Liver (tissue), 9 donors: ENCODE results near the gene METRN. TPM values are rescaled to one million over a fixed set of nuclear protein-coding genes. Genes with fewer than 3 reads are reported as not detected.

Source experiments
- DNase-seq: peaks from one replicate; pipeline ENCODE4 v3.0.0-alpha.2; 2017; ENCODE audit warnings: low spot score
- H3K27ac ChIP-seq, 2 donors: one replicate each; pipeline ENCODE4 v1.7.0; 2013; ENCODE audit warnings: inconsistent platforms in 2 of 2, low read length in 2 of 2, control low read depth in 1 of 2, low read depth in 1 of 2, mild to moderate bottlenecking in 1 of 2
- H3K27me3 ChIP-seq, 4 donors: one replicate each; pipeline versions ENCODE4 v1.6.1 to v1.7.0; 2013; ENCODE audit warnings: low read length in 3 of 4, inconsistent platforms in 1 of 4, mild to moderate bottlenecking in 1 of 4, moderate library complexity in 1 of 4; ENCODE audit not compliant: control insufficient read depth in 4 of 4, insufficient read depth in 4 of 4
- H3K36me3 ChIP-seq, 4 donors: one replicate each; pipeline versions ENCODE4 v1.6.1 to v1.7.0; 2013; ENCODE audit warnings: low read length in 3 of 4, mild to moderate bottlenecking in 3 of 4, low read depth in 1 of 4, moderate library complexity in 1 of 4; ENCODE audit not compliant: control insufficient read depth in 4 of 4, insufficient read depth in 3 of 4
- H3K4me1 ChIP-seq, 4 donors: one replicate each; pipeline versions ENCODE4 v1.6.1 to v1.7.0; 2013; ENCODE audit warnings: low read length in 3 of 4, mild to moderate bottlenecking in 3 of 4, moderate library complexity in 1 of 4; ENCODE audit not compliant: control insufficient read depth in 4 of 4, insufficient read depth in 4 of 4
- H3K4me3 ChIP-seq, 3 donors: one replicate each; pipeline versions ENCODE4 v1.6.1 to v1.7.0; 2013; ENCODE audit warnings: low read length in 3 of 3, control low read depth in 1 of 3, low read depth in 1 of 3, mild to moderate bottlenecking in 1 of 3
- H3K9ac ChIP-seq, 2 donors: one replicate each; pipeline ENCODE4 v1.7.0; 2013; ENCODE audit warnings: low read length in 2 of 2, mild to moderate bottlenecking in 2 of 2, moderate library complexity in 2 of 2, control low read depth in 1 of 2, low read depth in 1 of 2
- H3K9me3 ChIP-seq, 4 donors: one replicate each; pipeline versions ENCODE4 v1.6.1 to v1.7.0; 2013; ENCODE audit warnings: low read length in 3 of 4; ENCODE audit not compliant: control insufficient read depth in 4 of 4
- ATF3 ChIP-seq: IDR thresholded peaks from 2 replicates; pipeline ENCODE4 v1.6.1; 2016; ENCODE audit warnings: antibody characterized with exemption
- EGR1 ChIP-seq, 2 donors: IDR thresholded peaks; 2 replicates each; pipeline ENCODE4 v1.6.1; 2016 to 2018; ENCODE audit warnings: antibody characterized with exemption in 2 of 2, low read depth in 2 of 2
- FOXA1 ChIP-seq: IDR thresholded peaks from 2 replicates; pipeline ENCODE4 v1.6.1; 2016; ENCODE audit warnings: antibody characterized with exemption
- FOXA2 ChIP-seq: IDR thresholded peaks from 2 replicates; pipeline ENCODE4 v1.6.1; 2016; ENCODE audit warnings: antibody characterized with exemption
- GABPA ChIP-seq, 2 donors: IDR thresholded peaks in 1 of 2; conservative IDR thresholded peaks in 1 of 2; 2 replicates each; pipeline ENCODE4 v1.6.1; 2016; ENCODE audit warnings: antibody characterized with exemption in 2 of 2, mild to moderate bottlenecking in 1 of 2, moderate library complexity in 1 of 2
- HNF4A ChIP-seq, 2 donors: conservative IDR thresholded peaks; 2 replicates each; pipeline ENCODE4 v1.6.1; 2016; ENCODE audit warnings: antibody characterized with exemption in 2 of 2, mild to moderate bottlenecking in 2 of 2
- HNF4G ChIP-seq: IDR thresholded peaks from 2 replicates; pipeline ENCODE4 v1.6.1; 2016; ENCODE audit warnings: antibody characterized with exemption
- JUND ChIP-seq, 2 donors: IDR thresholded peaks; 2 replicates each; pipeline ENCODE4 v1.6.1; 2016; ENCODE audit warnings: antibody characterized with exemption in 2 of 2
- MAX ChIP-seq: IDR thresholded peaks from 2 replicates; pipeline ENCODE4 v1.6.1; 2016; ENCODE audit warnings: antibody characterized with exemption
- NR2F2 ChIP-seq: IDR thresholded peaks from 2 replicates; pipeline ENCODE4 v1.6.1; 2016; ENCODE audit warnings: antibody characterized with exemption
- RAD21 ChIP-seq, 2 donors: IDR thresholded peaks; 2 replicates each; pipeline ENCODE4 v1.6.1; 2016; ENCODE audit warnings: antibody characterized with exemption in 2 of 2, mild to moderate bottlenecking in 2 of 2
- REST ChIP-seq: IDR thresholded peaks from 2 replicates; pipeline ENCODE4 v1.6.1; 2016; ENCODE audit warnings: antibody characterized with exemption, mild to moderate bottlenecking
- RXRA ChIP-seq, 2 donors: IDR thresholded peaks; 2 replicates each; pipeline ENCODE4 v1.6.1; 2017 to 2018; ENCODE audit warnings: antibody characterized with exemption in 2 of 2, mild to moderate bottlenecking in 1 of 2
- SP1 ChIP-seq: IDR thresholded peaks from 2 replicates; pipeline ENCODE4 v1.6.1; 2018; ENCODE audit warnings: antibody characterized with exemption, mild to moderate bottlenecking
- TAF1 ChIP-seq: conservative IDR thresholded peaks from 2 replicates; pipeline ENCODE4 v1.6.1; 2016; ENCODE audit warnings: antibody characterized with exemption, mild to moderate bottlenecking
- YY1 ChIP-seq: IDR thresholded peaks from 2 replicates; pipeline ENCODE4 v1.6.1; 2016; ENCODE audit warnings: antibody characterized with exemption, mild to moderate bottlenecking
- ZBTB33 ChIP-seq: IDR thresholded peaks from 2 replicates; pipeline ENCODE4 v1.6.1; 2016; ENCODE audit warnings: antibody characterized with exemption
- WGBS: extraction: QIAGEN DNeasy Blood & Tissue Kit; methylation state at CpG from one replicate; pipeline ENCODE4 v1.1.7; 2013; 5-methylcytosine and 5-hydroxymethylcytosine counted together
- polyA plus RNA-seq, 2 donors: library from polyadenylated mRNA; stranded (reverse) in 1 of 2; unstranded in 1 of 2; fragments of 200-250 nt in 1 of 2; fragments of >200 nt in 1 of 2; fragmentation: Nextera tagmentation in 1 of 2; extraction: Ambion mirVana in 1 of 2; gene quantifications; one replicate each; pipeline versions ENCODE4 v1.2.1 to v1.2.3, GENCODE V29; 2013 to 2015
- total RNA-seq, 2 donors: library from RNA; depleted of rRNA; stranded (reverse); fragments of >200 nt; gene quantifications; one replicate each; pipeline ENCODE4 v1.2.3, GENCODE V29; 2014
- donor health status: healthy.
- donor health status: healthy.
- donor health status: healthy.
- donor health status: healthy.
- donor health status: healthy.

Gene METRN
- total and polyA plus RNA-seq, 4 donors = 4.6 to 22.9 (median 7.1) TPM

GRCh38 chr16:728131-728889 lies 13.4 kb downstream of the METRN start:
- Histone ChIP-seq H3K9ac (no peak overlapping the region), H3K4me1 (peaks cover 8 to 19% (median 14%) of the 10 kb centered on the region in 4 donors), H3K4me3 (peak overlapping the region in 1 of 3 donors; percentile 43), H3K9me3 (no peaks in the 10 kb centered on the region), H3K36me3 (peaks cover 0 to 14% (median 2%) of the 10 kb centered on the region in 4 donors), H3K27ac (no peak overlapping the region), H3K27me3 (peaks cover 0 to 2% (median 0%) of the 10 kb centered on the region in 4 donors)
- no peak for TF ChIP-seq FOXA2
- TF ChIP-seq REST = no peak
- TF ChIP-seq ATF3 = no peak
- no peak for TF ChIP-seq EGR1 (IDR thresholded peaks at IDR 0.05; ENCODE audit: low read depth in 2 of 2)
- no peak for TF ChIP-seq HNF4G
- no peak for TF ChIP-seq RAD21 (IDR thresholded peaks at IDR 0.05)
- TF ChIP-seq YY1 = no peak
- TF ChIP-seq NR2F2 = no peak
- TF ChIP-seq MAX = no peak
- no peak for TF ChIP-seq JUND (IDR thresholded peaks at IDR 0.05)
- no peak for TF ChIP-seq TAF1
- TF ChIP-seq SP1 = no peak
- TF ChIP-seq ZBTB33 = no peak
- 2% methylated on average over 80 of the region's 80 CpGs for WGBS
- DNase-seq = peak; percentile 69

- Histone ChIP-seq H3K9ac (no peak overlapping the region), H3K27ac (no peak overlapping the region), H3K27me3 (peaks cover 0 to 2% (median 0%) of the 10 kb centered on the region in 4 donors), H3K36me3 (peaks cover 0 to 22% (median 4%) of the 10 kb centered on the region in 4 donors), H3K4me3 (no peak overlapping the region), H3K4me1 (peaks cover 8 to 19% (median 14%) of the 10 kb centered on the region in 4 donors), H3K9me3 (no peaks in the 10 kb centered on the region)
- TF ChIP-seq FOXA2 (no peak), RAD21 (IDR thresholded peaks at IDR 0.05) (no peak), HNF4A (conservative IDR thresholded peaks at IDR 0.05) (no peak), FOXA1 (no peak), EGR1 (IDR thresholded peaks at IDR 0.05; ENCODE audit: low read depth in 2 of 2) (no peak), SP1 (no peak), RXRA (IDR thresholded peaks at IDR 0.05) (no peak), NR2F2 (no peak), ZBTB33 (no peak), GABPA (IDR thresholded peaks at IDR 0.05 in 1 of 2, conservative IDR thresholded peaks at IDR 0.05 in 1 of 2) (no peak), REST (no peak), MAX (no peak), HNF4G (no peak), YY1 (no peak)
- WGBS = 67% methylated on average over 55 of the region's 55 CpGs
- no peak for DNase-seq
Observed at GRCh38 chr16:728890-729744, 14.2 kb downstream of the METRN start.
